Measurements from ENCODE around the gene SLITRK1. TPM values are rescaled to one million over a fixed set of nuclear protein-coding genes. Genes with fewer than 3 reads are reported as not detected.

Gene SLITRK1
- polyA plus RNA-seq, 1 donor (not counting 4 experiments of a cell fraction or from before 2014, with no cell fraction given), result not detected

- H3K9ac ChIP-seq (ENCODE audit: control insufficient read depth, extremely low read depth, insufficient read depth, low read length), result no peak overlapping the region
- no peak overlapping the region for H2AFZ ChIP-seq (ENCODE audit: control insufficient read depth, low read length)
- no peaks in the 10 kb centered on the region for H3K9me3 ChIP-seq (ENCODE audit: control insufficient read depth, low read depth, low read length)
- no peaks in the 10 kb centered on the region for H3K4me1 ChIP-seq (ENCODE audit: control insufficient read depth, extremely low read depth, insufficient read depth, low read length)
- FAIRE-seq (no peak), DNase-seq (ENCODE audit: low read depth, low spot score) (no peak)
- H3K4me3 ChIP-seq (ENCODE audit: control insufficient read depth in 2 of 3, extremely low read depth in 1 of 3, insufficient read depth in 2 of 3, low read depth in 1 of 3, low read length in 3 of 3), result no peak overlapping the region
- no peaks in the 10 kb centered on the region for H4K20me1 ChIP-seq (ENCODE audit: control insufficient read depth, extremely low read depth, insufficient read depth, low read length)
- dilution Hi-C loops (cut with MboI; ENCODE audit: extremely low pct_ligation_motif_present, low sequenced_read_pairs), result no loop called here
- no peaks in the 10 kb centered on the region for H3K27me3 ChIP-seq (ENCODE audit: control insufficient read depth, extremely low read depth, insufficient read depth, low read length)
- no peaks in the 10 kb centered on the region for H3K79me2 ChIP-seq (ENCODE audit: control insufficient read depth, insufficient read depth, low read length)
- TF ChIP-seq, protein P1, sequence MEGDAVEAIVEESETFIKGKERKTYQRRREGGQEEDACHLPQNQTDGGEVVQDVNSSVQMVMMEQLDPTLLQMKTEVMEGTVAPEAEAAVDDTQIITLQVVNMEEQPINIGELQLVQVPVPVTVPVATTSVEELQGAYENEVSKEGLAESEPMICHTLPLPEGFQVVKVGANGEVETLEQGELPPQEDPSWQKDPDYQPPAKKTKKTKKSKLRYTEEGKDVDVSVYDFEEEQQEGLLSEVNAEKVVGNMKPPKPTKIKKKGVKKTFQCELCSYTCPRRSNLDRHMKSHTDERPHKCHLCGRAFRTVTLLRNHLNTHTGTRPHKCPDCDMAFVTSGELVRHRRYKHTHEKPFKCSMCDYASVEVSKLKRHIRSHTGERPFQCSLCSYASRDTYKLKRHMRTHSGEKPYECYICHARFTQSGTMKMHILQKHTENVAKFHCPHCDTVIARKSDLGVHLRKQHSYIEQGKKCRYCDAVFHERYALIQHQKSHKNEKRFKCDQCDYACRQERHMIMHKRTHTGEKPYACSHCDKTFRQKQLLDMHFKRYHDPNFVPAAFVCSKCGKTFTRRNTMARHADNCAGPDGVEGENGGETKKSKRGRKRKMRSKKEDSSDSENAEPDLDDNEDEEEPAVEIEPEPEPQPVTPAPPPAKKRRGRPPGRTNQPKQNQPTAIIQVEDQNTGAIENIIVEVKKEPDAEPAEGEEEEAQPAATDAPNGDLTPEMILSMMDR (optimal IDR thresholded peaks at IDR 0.05 in 1 of 3, IDR thresholded peaks at IDR 0.05 in 1 of 3, conservative IDR thresholded peaks at IDR 0.05 in 1 of 3; ENCODE audit: extremely low read depth in 1 of 3, insufficient read depth in 2 of 3, low read length in 3 of 3), result no peak
- TF ChIP-seq EZH2 (IDR thresholded peaks at IDR 0.05; ENCODE audit: low read length), result no peak
- H3K4me2 ChIP-seq (ENCODE audit: control insufficient read depth, extremely low read depth, insufficient read depth, low read depth, low read length), result no peak overlapping the region
- H3K9me1 ChIP-seq (ENCODE audit: control insufficient read depth, extremely low read depth, insufficient read depth, low read length), result no peaks in the 10 kb centered on the region
- no peak overlapping the region for H3K27ac ChIP-seq (ENCODE audit: control insufficient read depth, insufficient read depth, low read length)
- H3K36me3 ChIP-seq (ENCODE audit: control insufficient read depth in 2 of 2, extremely low read depth in 1 of 2, insufficient read depth in 2 of 2, low read length in 2 of 2), result no peaks in the 10 kb centered on the region
These were observed 52.5 kb downstream of the SLITRK1 start for GRCh38 chr13:83829810-83830209.

- H3K4me1 ChIP-seq (ENCODE audit: control insufficient read depth, extremely low read depth, insufficient read depth, low read length), result no peaks in the 10 kb centered on the region
- dilution Hi-C loops (cut with MboI; ENCODE audit: extremely low pct_ligation_motif_present, low sequenced_read_pairs), result no loop called here
- no peak for DNase-seq (ENCODE audit: low read depth, low spot score)
- no peaks in the 10 kb centered on the region for H3K36me3 ChIP-seq (ENCODE audit: control insufficient read depth in 2 of 2, extremely low read depth in 1 of 2, insufficient read depth in 2 of 2, low read length in 2 of 2)
- no peak overlapping the region for H3K4me2 ChIP-seq (ENCODE audit: control insufficient read depth, extremely low read depth, insufficient read depth, low read depth, low read length)
- H3K4me3 ChIP-seq (ENCODE audit: control insufficient read depth in 2 of 3, extremely low read depth in 1 of 3, insufficient read depth in 2 of 3, low read depth in 1 of 3, low read length in 3 of 3), result no peak overlapping the region
- FAIRE-seq, result peak; percentile 29
- no peak for TF ChIP-seq EZH2 (IDR thresholded peaks at IDR 0.05; ENCODE audit: low read length)
- TF ChIP-seq, protein P1 (optimal IDR thresholded peaks at IDR 0.05 in 1 of 3, IDR thresholded peaks at IDR 0.05 in 1 of 3, conservative IDR thresholded peaks at IDR 0.05 in 1 of 3; ENCODE audit: extremely low read depth in 1 of 3, insufficient read depth in 2 of 3, low read length in 3 of 3), result no peak
- no peaks in the 10 kb centered on the region for H3K27me3 ChIP-seq (ENCODE audit: control insufficient read depth, extremely low read depth, insufficient read depth, low read length)
- H4K20me1 ChIP-seq (ENCODE audit: control insufficient read depth, extremely low read depth, insufficient read depth, low read length), result no peaks in the 10 kb centered on the region
- no peak overlapping the region for H3K9ac ChIP-seq (ENCODE audit: control insufficient read depth, extremely low read depth, insufficient read depth, low read length)
- no peak overlapping the region for H2AFZ ChIP-seq (ENCODE audit: control insufficient read depth, low read length)
- H3K9me3 ChIP-seq (ENCODE audit: control insufficient read depth, low read depth, low read length), result no peaks in the 10 kb centered on the region
- H3K9me1 ChIP-seq (ENCODE audit: control insufficient read depth, extremely low read depth, insufficient read depth, low read length), result no peaks in the 10 kb centered on the region
- H3K79me2 ChIP-seq (ENCODE audit: control insufficient read depth, insufficient read depth, low read length), result no peaks in the 10 kb centered on the region
- no peak overlapping the region for H3K27ac ChIP-seq (ENCODE audit: control insufficient read depth, insufficient read depth, low read length)
These were observed 54.9 kb downstream of the SLITRK1 start for GRCh38 chr13:83827338-83827737.

All from keratinocyte (primary cell).